Neural cell (in vitro differentiated cells): ENCODE results near the gene GIMAP2. TPM values are rescaled to one million over a fixed set of nuclear protein-coding genes. Genes with fewer than 3 reads are reported as not detected.

Experiments used
- H2AFZ ChIP-seq: fragments of 200-600, 300-800 bp; sonication (generic), shearing (Covaris generic); 2 replicates; pipeline ENCODE4 v1.6.0; 2014; ENCODE audit warnings: low read depth, mild to moderate bottlenecking, antibody characterized with exemption, low read length, moderate library complexity
- H3F3A ChIP-seq: fragments of 200-600 bp; shearing (Covaris generic); 2 replicates; pipeline ENCODE4 v1.6.1; 2016; ENCODE audit warnings: mild to moderate bottlenecking, moderate library complexity, mixed read lengths, antibody characterized with exemption, low read length; ENCODE audit not compliant: insufficient read depth, poor library complexity, severe bottlenecking
- H3K27ac ChIP-seq: fragments of 200-600, 300-800 bp; sonication (generic), shearing (Covaris generic); 2 replicates; pipeline ENCODE4 v1.5.1; 2014; ENCODE audit warnings: mild to moderate bottlenecking, low read length, moderate library complexity
- H3K27me3 ChIP-seq: fragments of 300-800, 200-600 bp; sonication (generic), shearing (Covaris generic); 2 replicates; pipeline ENCODE4 v1.6.0; 2014; ENCODE audit warnings: mild to moderate bottlenecking, low read depth, low read length, moderate library complexity; ENCODE audit not compliant: insufficient read depth
- H3K36me3 ChIP-seq: fragments of 300-800, 200-600 bp; sonication (generic), shearing (Covaris generic); 2 replicates; pipeline ENCODE4 v1.5.1; 2014; ENCODE audit warnings: mild to moderate bottlenecking, antibody characterized with exemption, low read length, moderate library complexity; ENCODE audit not compliant: insufficient read depth
- H3K4me2 ChIP-seq: fragments of 300-800, 200-600 bp; sonication (generic), shearing (Covaris generic); 2 replicates; pipeline ENCODE4 v1.6.0; 2014; ENCODE audit warnings: mild to moderate bottlenecking, low read length
- H3K4me3 ChIP-seq: fragments of 300-800, 200-600 bp; sonication (generic), shearing (Covaris generic); 2 replicates; pipeline ENCODE4 v1.5.1; 2014; ENCODE audit warnings: mild to moderate bottlenecking, low read length, moderate library complexity
- H3K79me2 ChIP-seq: fragments of 200-600 bp; shearing (Covaris generic); replicated peaks from 2 replicates; pipeline ENCODE4 v1.6.0; 2014; ENCODE audit warnings: mild to moderate bottlenecking, low read length, moderate library complexity; ENCODE audit not compliant: insufficient read depth
- H3K9ac ChIP-seq: fragments of 300-800, 200-600 bp; sonication (generic), shearing (Covaris generic); 2 replicates; pipeline ENCODE4 v1.6.1; 2016; ENCODE audit warnings: mild to moderate bottlenecking, low read length, mixed read lengths
- H3K9me2 ChIP-seq: fragments of 200-600 bp; shearing (Covaris generic); 2 replicates; pipeline ENCODE4 v1.6.1; 2016; ENCODE audit warnings: mild to moderate bottlenecking, low read length, mixed read lengths; ENCODE audit not compliant: insufficient read depth
- H3K9me3 ChIP-seq: fragments of 200-600, 300-800 bp; sonication (generic), shearing (Covaris generic); 2 replicates; pipeline ENCODE4 v1.6.1; 2016; ENCODE audit warnings: mild to moderate bottlenecking, mixed run types, low read length, moderate library complexity, mixed read lengths
- H4K20me1 ChIP-seq: fragments of 200-600 bp; shearing (Covaris generic); 2 replicates; pipeline ENCODE4 v1.6.1; 2016; ENCODE audit warnings: mild to moderate bottlenecking, mixed run types; ENCODE audit not compliant: insufficient read depth
- CTCF ChIP-seq: fragments of 450-650 bp; IDR thresholded peaks from 2 replicates; pipeline ENCODE4 v1.5.1; 2014; ENCODE audit warnings: antibody characterized with exemption, mild to moderate bottlenecking, moderate library complexity; ENCODE audit not compliant: poor library complexity, severe bottlenecking
- EP300 ChIP-seq: fragments of 450-650 bp; conservative IDR thresholded peaks from 2 replicates; pipeline ENCODE4 v1.6.1; 2014; ENCODE audit warnings: antibody characterized with exemption, mild to moderate bottlenecking, moderate library complexity; ENCODE audit not compliant: poor library complexity, severe bottlenecking
- EZH2 ChIP-seq: fragments of 200-600, 300-800 bp; shearing (Covaris generic), sonication (generic); IDR thresholded peaks from 2 replicates; pipeline ENCODE4 v1.6.1; 2014; ENCODE audit warnings: antibody characterized with exemption, low read length, borderline replicate concordance, mild to moderate bottlenecking; ENCODE audit not compliant: insufficient read depth, poor library complexity, severe bottlenecking
- MXI1 ChIP-seq: fragments of 450-650 bp; conservative IDR thresholded peaks from 2 replicates; pipeline ENCODE4 v1.6.1; 2014; ENCODE audit warnings: antibody characterized with exemption, mild to moderate bottlenecking; ENCODE audit not compliant: poor library complexity, severe bottlenecking
- POLR2AphosphoS5 ChIP-seq: IDR thresholded peaks from 2 replicates; pipeline ENCODE4 v1.6.1; 2012
- RAD21 ChIP-seq: fragments of 450-650 bp; conservative IDR thresholded peaks from 2 replicates; pipeline ENCODE4 v1.6.1; 2014; ENCODE audit warnings: antibody characterized with exemption, mild to moderate bottlenecking, moderate library complexity
- REST ChIP-seq: IDR thresholded peaks from 2 replicates; pipeline ENCODE4 v1.6.1; 2012; ENCODE audit warnings: borderline replicate concordance
- SMC3 ChIP-seq: fragments of 450-650 bp; conservative IDR thresholded peaks from 2 replicates; pipeline ENCODE4 v1.6.1; 2014; ENCODE audit warnings: antibody characterized with exemption, mild to moderate bottlenecking, moderate library complexity; ENCODE audit not compliant: poor library complexity
- TAF1 ChIP-seq: IDR thresholded peaks from 2 replicates; pipeline ENCODE4 v1.6.1; 2012; ENCODE audit warnings: low read depth
- polyA plus RNA-seq: library from polyadenylated mRNA; depleted of rRNA; stranded (reverse); fragments of >200 nt; gene quantifications from 2 replicates; pipeline ENCODE4 v1.2.3, GENCODE V29; 2014

Gene GIMAP2
- polyA plus RNA-seq, 1 donor from 2014 or later = not detected

- no peaks in the 10 kb centered on the region for H3F3A ChIP-seq
- no peak overlapping the region for H3K4me3 ChIP-seq
- H3K4me2 ChIP-seq = no peak overlapping the region
- H3K9me2 ChIP-seq = no peaks in the 10 kb centered on the region
- no peak overlapping the region for H3K27ac ChIP-seq
- no peak overlapping the region for H2AFZ ChIP-seq
- no peaks in the 10 kb centered on the region for H3K9me3 ChIP-seq
- no peaks in the 10 kb centered on the region for H3K36me3 ChIP-seq
- H4K20me1 ChIP-seq = no peaks in the 10 kb centered on the region
- H3K79me2 ChIP-seq = no peaks in the 10 kb centered on the region
- TF ChIP-seq MXI1 (no peak), SMC3 (no peak), REST (no peak)
- no peaks in the 10 kb centered on the region for H3K27me3 ChIP-seq
- H3K9ac ChIP-seq = no peak overlapping the region
These were observed 46.4 kb downstream of the GIMAP2 start for GRCh38 chr7:150731916-150732315.

- no peaks in the 10 kb centered on the region for H4K20me1 ChIP-seq
- no peak overlapping the region for H2AFZ ChIP-seq
- no peak overlapping the region for H3K4me3 ChIP-seq
- H3K36me3 ChIP-seq = no peaks in the 10 kb centered on the region
- TF ChIP-seq SMC3 (no peak), POLR2AphosphoS5 (no peak), TAF1 (no peak), RAD21 (no peak), EP300 (no peak), CTCF (no peak), REST (no peak), MXI1 (no peak), EZH2 (no peak)
- no peaks in the 10 kb centered on the region for H3K27me3 ChIP-seq
- H3K9me2 ChIP-seq = no peaks in the 10 kb centered on the region
- H3F3A ChIP-seq = no peaks in the 10 kb centered on the region
- H3K9ac ChIP-seq = no peak overlapping the region
- no peak overlapping the region for H3K4me2 ChIP-seq
- H3K9me3 ChIP-seq = no peaks in the 10 kb centered on the region
- H3K79me2 ChIP-seq = no peaks in the 10 kb centered on the region
- H3K27ac ChIP-seq = no peak overlapping the region
These were observed 47.4 kb downstream of the GIMAP2 start for GRCh38 chr7:150732786-150733481.
